HG02885 (cell line): Measurements from ENCODE around the gene GOSR2.

Source experiments
- ATAC-seq: cut with Tn5 transposase; IDR thresholded peaks from one replicate; pipeline ENCODE4 v1.9.1; 2021; ENCODE audit warnings: mild to moderate bottlenecking; ENCODE audit not compliant: unreplicated experiment, poor library complexity

Gene GOSR2

GRCh38 chr17:46922804-46923635 lies at the start of gene GOSR2:
GOSR2 (plus strand) TSS chr17:46923160; CDS start chr17:46923193, 33 bp downstream.
- peak; percentile 92 for ATAC-seq

GRCh38 chr17:46873941-46874645 lies 48.9 kb upstream of the GOSR2 start:
- no peak for ATAC-seq

GRCh38 chr17:46874906-46875305 lies 48.1 kb upstream of the GOSR2 start:
- no peak for ATAC-seq

- ATAC-seq, result no peak
These were observed 47.1 kb upstream of the GOSR2 start for GRCh38 chr17:46875849-46876352.

- no peak for ATAC-seq
These were observed 46.5 kb upstream of the GOSR2 start for GRCh38 chr17:46876353-46876887.

- ATAC-seq, result no peak
These were observed 46.0 kb upstream of the GOSR2 start for GRCh38 chr17:46876926-46877325.

GRCh38 chr17:46877466-46877865 lies 45.5 kb upstream of the GOSR2 start:
- ATAC-seq, result no peak

GRCh38 chr17:46878055-46878454 lies 44.9 kb upstream of the GOSR2 start:
- ATAC-seq, result no peak

GRCh38 chr17:46879101-46879500 lies 43.9 kb upstream of the GOSR2 start:
- no peak for ATAC-seq

GRCh38 chr17:46881015-46881414 lies 41.9 kb upstream of the GOSR2 start:
- ATAC-seq, result no peak

- ATAC-seq, result no peak
These were observed 40.3 kb upstream of the GOSR2 start for GRCh38 chr17:46882666-46883065.

GRCh38 chr17:46883871-46884520 lies 39.0 kb upstream of the GOSR2 start:
- ATAC-seq, result no peak

- no peak for ATAC-seq
These were observed 38.4 kb upstream of the GOSR2 start for GRCh38 chr17:46884552-46884951.

GRCh38 chr17:46885415-46886309 lies 37.3 kb upstream of the GOSR2 start:
- ATAC-seq, result no peak

GRCh38 chr17:46886310-46886663 lies 36.7 kb upstream of the GOSR2 start:
- no peak for ATAC-seq

GRCh38 chr17:46887717-46888116 lies 35.2 kb upstream of the GOSR2 start:
- no peak for ATAC-seq

- no peak for ATAC-seq
These were observed 34.2 kb upstream of the GOSR2 start for GRCh38 chr17:46888727-46889126.

GRCh38 chr17:46889519-46889918 lies 33.4 kb upstream of the GOSR2 start:
- no peak for ATAC-seq

- ATAC-seq, result no peak
These were observed 32.9 kb upstream of the GOSR2 start for GRCh38 chr17:46889992-46890564.
